ENCODE measurements around the gene TMC5.

Gene TMC5

DNA sequence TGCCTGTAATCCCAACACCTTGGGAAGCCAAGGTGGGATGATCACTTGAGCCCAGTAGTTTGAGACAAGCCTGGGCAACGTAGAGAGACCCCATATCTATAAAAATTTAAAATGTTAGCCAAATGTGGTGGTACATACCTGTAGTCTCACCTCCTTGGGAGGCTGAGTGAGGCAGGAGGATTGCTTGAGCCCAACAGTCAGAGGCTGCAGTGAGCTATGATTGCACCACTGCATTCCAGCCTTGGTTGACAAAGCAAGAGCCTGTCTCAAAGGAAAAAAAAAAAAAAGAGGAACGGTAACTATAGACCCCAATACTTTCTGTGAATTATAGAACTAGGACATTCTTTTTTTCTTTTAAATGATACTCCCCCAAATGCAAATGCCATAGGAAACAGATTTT lies 1.8 kb upstream of the TMC5 start:
- no peak overlapping the region for H3K4me3 Mint-ChIP-seq
- H3K4me1 Mint-ChIP-seq (ENCODE audit: low read depth in 2 of 2) = no peaks in the 10 kb centered on the region
- H3K27me3 Mint-ChIP-seq = peaks cover 38 to 50% of the 10 kb centered on the region in 2 donors
- no peak overlapping the region for H3K27ac Mint-ChIP-seq
- ATAC-seq (replicated peaks) = no peak
- no peaks in the 10 kb centered on the region for H3K9me3 Mint-ChIP-seq
- H3K36me3 Mint-ChIP-seq (ENCODE audit: insufficient read depth) = no peaks in the 10 kb centered on the region
- no peak for DNase-seq

DNA sequence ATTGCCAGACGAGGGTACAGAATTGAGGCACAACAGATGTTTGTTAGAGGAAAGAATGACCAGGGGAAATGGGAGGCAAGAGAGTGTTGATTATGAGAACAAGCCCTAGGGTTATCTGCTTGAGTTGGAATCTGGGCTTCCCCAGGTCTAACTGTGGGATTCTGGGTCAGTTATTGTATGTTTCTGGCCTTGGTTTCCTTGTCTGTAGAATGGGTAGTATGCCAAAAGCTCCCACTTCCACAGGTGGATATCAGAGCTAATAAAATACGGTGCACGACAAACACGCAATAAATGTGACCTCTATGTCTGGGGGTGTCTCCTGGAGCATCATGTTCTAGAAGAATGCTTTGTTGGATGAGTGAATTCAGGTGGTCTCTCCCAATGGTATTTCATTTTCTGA lies 517 bp downstream of the TMC5 start:
- Mint-ChIP-seq H3K9me3 (peaks cover 0 to 6% of the 10 kb centered on the region in 2 donors), H3K4me3 (no peak overlapping the region), H3K36me3 (ENCODE audit: insufficient read depth) (no peaks in the 10 kb centered on the region), H3K27me3 (peaks cover 24 to 27% of the 10 kb centered on the region in 2 donors), H3K27ac (no peak overlapping the region), H3K4me1 (ENCODE audit: low read depth in 2 of 2) (no peaks in the 10 kb centered on the region)
- no peak for ATAC-seq (replicated peaks)
- no peak for DNase-seq

DNA sequence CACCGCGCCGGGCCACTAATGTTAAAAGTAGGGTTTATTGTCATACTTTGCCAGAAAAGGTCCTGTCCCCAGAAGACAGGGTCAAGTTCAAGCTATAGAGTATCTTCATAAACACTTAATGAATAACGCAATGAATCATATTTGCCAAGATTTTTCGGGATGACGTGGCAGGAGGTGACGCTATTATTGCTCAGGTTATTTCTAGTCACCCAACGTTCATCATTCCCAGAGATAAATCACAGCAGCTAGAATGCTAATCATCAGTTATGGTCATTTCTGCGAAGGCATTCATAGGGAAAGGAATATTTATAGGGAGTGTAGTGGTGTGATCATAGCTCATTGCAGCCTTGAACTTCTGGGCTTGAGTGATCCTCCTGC lies 2.0 kb downstream of the TMC5 start:
- no peak overlapping the region for H3K27ac Mint-ChIP-seq
- no peak for DNase-seq
- H3K4me3 Mint-ChIP-seq = no peak overlapping the region
- H3K27me3 Mint-ChIP-seq = peaks cover 12 to 13% of the 10 kb centered on the region in 2 donors
- peaks cover 0 to 6% of the 10 kb centered on the region in 2 donors for H3K9me3 Mint-ChIP-seq
- no peak for ATAC-seq (replicated peaks)
- H3K36me3 Mint-ChIP-seq (ENCODE audit: insufficient read depth) = no peaks in the 10 kb centered on the region
- H3K4me1 Mint-ChIP-seq (ENCODE audit: low read depth in 2 of 2) = no peaks in the 10 kb centered on the region

DNA sequence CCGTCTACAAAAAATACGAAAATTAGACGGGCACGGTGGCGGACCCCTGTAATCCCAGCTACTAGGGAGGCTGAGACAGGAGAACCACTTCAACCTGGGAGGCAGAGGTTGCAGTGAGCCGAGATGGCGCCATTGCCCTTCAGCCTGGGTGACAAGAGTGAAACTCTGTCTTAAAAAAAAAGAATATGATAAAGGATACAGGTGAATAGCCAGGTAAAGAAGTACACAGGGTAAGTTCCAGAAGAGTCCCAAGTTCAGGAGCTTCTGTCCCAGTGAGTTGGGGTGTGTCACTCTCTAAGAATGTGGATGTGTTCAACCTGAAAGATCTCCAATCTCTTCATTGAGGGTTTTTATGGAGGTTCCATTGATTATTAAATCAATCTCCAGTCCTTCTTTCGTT lies 6.8 kb downstream of the TMC5 start:
- H3K4me1 Mint-ChIP-seq (ENCODE audit: low read depth in 2 of 2) = no peaks in the 10 kb centered on the region
- no peak overlapping the region for H3K4me3 Mint-ChIP-seq
- H3K36me3 Mint-ChIP-seq (ENCODE audit: insufficient read depth) = peaks cover 3% of the 10 kb centered on the region
- no peak overlapping the region for H3K27ac Mint-ChIP-seq
- H3K27me3 Mint-ChIP-seq = peaks cover 0 to 17% of the 10 kb centered on the region in 2 donors
- ATAC-seq (replicated peaks) (no peak), DNase-seq (no peak)
- peaks cover 0 to 6% of the 10 kb centered on the region in 2 donors for H3K9me3 Mint-ChIP-seq

DNA sequence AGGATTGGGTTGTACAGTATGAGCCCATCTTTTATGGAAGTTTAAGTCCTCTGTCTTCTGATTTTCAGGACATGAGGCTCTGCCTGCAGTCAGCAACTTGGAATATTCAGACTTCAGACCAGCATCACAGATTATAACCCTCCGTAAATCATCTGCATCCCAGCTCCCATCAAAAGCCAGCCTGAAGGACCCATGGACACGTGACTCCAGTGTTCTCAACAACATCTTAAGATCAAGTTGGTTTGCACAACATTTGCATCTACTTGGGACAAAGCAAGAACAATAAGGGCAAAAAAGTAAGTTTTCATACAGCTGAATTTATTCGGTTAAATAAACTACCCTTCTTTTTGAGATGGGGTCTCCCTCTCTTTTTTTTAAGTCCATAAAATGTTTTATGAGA lies 12.7 kb downstream of the TMC5 start:
- Mint-ChIP-seq H3K27ac (no peak overlapping the region), H3K9me3 (no peaks in the 10 kb centered on the region), H3K27me3 (peaks cover 1 to 27% of the 10 kb centered on the region in 2 donors), H3K4me1 (ENCODE audit: low read depth in 2 of 2) (no peaks in the 10 kb centered on the region), H3K4me3 (no peak overlapping the region), H3K36me3 (ENCODE audit: insufficient read depth) (peaks cover 3% of the 10 kb centered on the region)
- ATAC-seq (replicated peaks) (no peak), DNase-seq (no peak)

DNA sequence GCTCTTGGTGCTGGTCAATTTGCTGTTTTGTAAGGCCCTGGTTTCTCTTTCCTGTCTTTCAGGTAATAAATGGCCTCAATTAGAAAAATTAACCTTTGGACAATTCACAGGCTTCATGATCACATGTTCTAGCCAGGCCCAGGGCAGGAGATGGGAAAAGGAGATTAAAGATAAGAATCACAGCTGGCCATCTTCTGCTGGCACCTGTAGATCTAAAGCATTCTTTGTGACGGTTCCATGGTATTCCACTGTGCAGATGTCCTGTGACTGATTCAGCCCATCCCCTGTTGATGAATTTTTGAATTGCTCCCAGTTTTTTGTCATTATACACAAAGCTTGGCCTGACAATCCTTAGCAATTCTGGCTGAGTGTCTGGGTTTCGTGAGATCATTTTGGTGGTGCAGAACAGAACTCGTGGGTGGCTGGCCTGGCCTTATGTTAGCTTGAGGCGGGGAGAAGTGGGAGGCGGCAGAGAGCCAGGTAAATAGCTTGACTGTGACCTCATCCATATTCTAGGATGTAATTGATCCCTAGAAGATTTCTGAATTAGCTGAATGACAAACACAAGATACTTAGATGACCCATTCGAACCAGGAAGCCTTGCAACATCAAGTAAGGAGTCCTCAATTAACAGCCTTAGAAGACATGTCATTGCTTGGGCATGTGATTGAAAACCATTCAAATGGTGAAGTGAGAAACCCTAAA lies 14.1 kb downstream of the TMC5 start:
- H3K9me3 Mint-ChIP-seq = no peaks in the 10 kb centered on the region
- DNase-seq (no peak), ATAC-seq (replicated peaks) (no peak)
- peaks cover under 1% of the 10 kb centered on the region for H3K36me3 Mint-ChIP-seq (ENCODE audit: insufficient read depth)
- H3K4me3 Mint-ChIP-seq = no peak overlapping the region
- no peak overlapping the region for H3K27ac Mint-ChIP-seq
- H3K27me3 Mint-ChIP-seq = peaks cover 6 to 27% of the 10 kb centered on the region in 2 donors
- H3K4me1 Mint-ChIP-seq (ENCODE audit: low read depth in 2 of 2) = no peaks in the 10 kb centered on the region

DNA sequence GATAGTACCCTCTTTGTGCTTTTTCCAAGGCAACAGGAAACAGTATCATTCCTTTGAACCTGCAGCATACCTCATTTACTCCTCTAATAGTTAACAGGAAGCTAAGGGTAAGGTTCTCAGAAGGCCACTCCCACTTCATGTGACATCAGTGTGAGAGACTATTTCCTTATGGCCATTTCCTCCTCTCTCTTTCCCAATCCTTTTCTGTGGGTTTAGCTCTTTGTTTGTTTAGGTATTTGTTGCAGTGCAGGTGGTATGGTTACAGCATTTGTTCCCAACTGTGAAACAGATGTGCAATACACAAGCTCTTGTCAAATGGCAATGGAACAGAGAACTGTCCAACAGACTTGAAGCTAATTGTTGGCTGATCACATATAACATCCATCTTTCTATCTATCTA lies 14.7 kb downstream of the TMC5 start:
- no peaks in the 10 kb centered on the region for H3K4me1 Mint-ChIP-seq (ENCODE audit: low read depth in 2 of 2)
- no peaks in the 10 kb centered on the region for H3K9me3 Mint-ChIP-seq
- H3K36me3 Mint-ChIP-seq (ENCODE audit: insufficient read depth) = no peaks in the 10 kb centered on the region
- H3K27ac Mint-ChIP-seq = no peak overlapping the region
- peaks cover 7 to 24% of the 10 kb centered on the region in 2 donors for H3K27me3 Mint-ChIP-seq
- DNase-seq (no peak), ATAC-seq (replicated peaks) (no peak)
- no peak overlapping the region for H3K4me3 Mint-ChIP-seq

DNA sequence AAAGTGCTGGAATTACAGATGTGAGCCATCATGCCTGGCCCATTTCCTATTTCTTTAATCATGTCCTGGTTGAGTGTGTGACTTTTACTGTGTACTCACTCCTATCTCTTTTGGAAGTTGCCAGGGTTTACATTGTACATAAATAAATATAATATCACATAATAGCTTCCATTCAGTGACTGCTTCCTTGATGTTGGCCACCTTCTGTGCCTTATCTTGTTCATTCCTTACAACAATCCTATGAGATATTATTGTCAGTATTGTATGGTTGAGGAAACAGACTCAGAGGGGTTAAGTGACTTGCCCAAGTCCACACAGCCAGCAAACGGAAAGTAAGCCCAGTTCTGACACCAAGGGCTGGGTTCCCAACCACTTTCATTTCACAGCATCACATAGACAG lies 16.9 kb downstream of the TMC5 start:
- H3K27ac Mint-ChIP-seq = no peak overlapping the region
- ATAC-seq (replicated peaks) = no peak
- no peaks in the 10 kb centered on the region for H3K4me1 Mint-ChIP-seq (ENCODE audit: low read depth in 2 of 2)
- no peaks in the 10 kb centered on the region for H3K9me3 Mint-ChIP-seq
- H3K27me3 Mint-ChIP-seq = peaks cover 13 to 15% of the 10 kb centered on the region in 2 donors
- no peak overlapping the region for H3K4me3 Mint-ChIP-seq
- no peaks in the 10 kb centered on the region for H3K36me3 Mint-ChIP-seq (ENCODE audit: insufficient read depth)
- DNase-seq = no peak

DNA sequence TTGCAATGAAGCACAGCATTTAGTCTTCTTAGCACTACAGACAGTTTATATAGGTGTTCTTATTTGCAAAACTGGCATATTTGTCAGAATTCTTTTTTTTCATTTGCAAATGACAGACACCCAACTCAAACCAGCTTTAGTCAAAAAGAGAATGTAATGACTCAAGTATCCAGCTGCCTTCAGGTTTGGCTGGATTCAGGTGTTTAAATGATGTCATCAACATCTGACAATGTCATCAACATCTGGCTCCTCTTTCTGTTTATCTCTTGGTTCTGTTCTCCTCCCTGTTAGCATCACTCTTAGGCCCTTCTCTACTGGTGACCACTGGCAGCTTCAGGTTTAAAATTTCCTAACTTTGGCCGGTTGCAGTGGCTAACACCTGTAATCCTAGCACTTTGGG lies 18.9 kb downstream of the TMC5 start:
- H3K27ac Mint-ChIP-seq = no peak overlapping the region
- no peaks in the 10 kb centered on the region for H3K9me3 Mint-ChIP-seq
- no peaks in the 10 kb centered on the region for H3K4me1 Mint-ChIP-seq (ENCODE audit: low read depth in 2 of 2)
- DNase-seq = no peak
- ATAC-seq (replicated peaks) = no peak
- peaks cover 8 to 13% of the 10 kb centered on the region in 2 donors for H3K27me3 Mint-ChIP-seq
- H3K4me3 Mint-ChIP-seq = no peak overlapping the region
- H3K36me3 Mint-ChIP-seq (ENCODE audit: insufficient read depth) = no peaks in the 10 kb centered on the region

DNA sequence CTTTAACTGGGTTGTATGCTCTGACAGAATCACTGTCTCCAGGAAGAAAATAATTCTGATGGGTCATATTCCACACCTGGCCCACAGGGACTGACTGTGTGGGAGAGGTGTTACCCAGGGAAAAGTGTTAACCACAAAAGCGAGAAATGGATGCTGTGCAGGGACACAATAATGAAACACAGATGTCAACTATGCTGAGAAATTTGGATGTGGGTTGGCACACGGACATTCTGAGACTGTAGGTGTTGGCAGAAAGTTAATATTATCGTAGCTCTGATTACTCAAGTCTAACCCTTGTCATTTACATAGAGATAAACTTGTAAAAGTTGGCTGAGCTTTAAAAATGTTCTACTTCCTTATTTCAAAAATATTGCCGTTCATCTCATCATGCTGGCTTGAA lies 19.6 kb downstream of the TMC5 start:
- Mint-ChIP-seq H3K36me3 (ENCODE audit: insufficient read depth) (no peaks in the 10 kb centered on the region), H3K27ac (no peak overlapping the region), H3K4me1 (ENCODE audit: low read depth in 2 of 2) (no peaks in the 10 kb centered on the region), H3K9me3 (no peaks in the 10 kb centered on the region), H3K4me3 (no peak overlapping the region), H3K27me3 (peaks cover 8 to 13% of the 10 kb centered on the region in 2 donors)
- DNase-seq (no peak), ATAC-seq (replicated peaks) (no peak)

DNA sequence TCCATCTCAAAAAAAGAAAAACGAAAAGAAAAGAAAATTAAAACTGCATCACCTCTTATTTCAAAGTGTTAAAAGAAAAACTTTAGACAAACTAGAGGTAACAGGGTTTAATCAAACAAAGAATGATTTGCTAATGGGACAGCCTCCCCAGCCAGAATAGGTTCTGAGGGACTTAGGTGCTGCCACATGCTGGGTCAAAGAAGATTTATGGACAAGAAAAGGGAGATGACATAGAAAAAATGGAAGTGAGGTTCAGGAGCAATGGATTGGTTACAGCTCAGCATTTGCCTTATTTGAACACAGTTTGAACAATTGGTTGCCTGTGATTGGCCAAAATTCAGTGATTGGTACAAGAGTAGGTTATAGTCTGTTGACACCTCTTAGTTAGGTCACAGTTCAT lies 21.1 kb downstream of the TMC5 start:
- Mint-ChIP-seq H3K36me3 (ENCODE audit: insufficient read depth) (no peaks in the 10 kb centered on the region), H3K27ac (no peak overlapping the region), H3K4me3 (no peak overlapping the region), H3K4me1 (ENCODE audit: low read depth in 2 of 2) (no peaks in the 10 kb centered on the region), H3K9me3 (no peaks in the 10 kb centered on the region), H3K27me3 (peaks cover 18 to 20% of the 10 kb centered on the region in 2 donors)
- no peak for ATAC-seq (replicated peaks)
- DNase-seq = no peak

DNA sequence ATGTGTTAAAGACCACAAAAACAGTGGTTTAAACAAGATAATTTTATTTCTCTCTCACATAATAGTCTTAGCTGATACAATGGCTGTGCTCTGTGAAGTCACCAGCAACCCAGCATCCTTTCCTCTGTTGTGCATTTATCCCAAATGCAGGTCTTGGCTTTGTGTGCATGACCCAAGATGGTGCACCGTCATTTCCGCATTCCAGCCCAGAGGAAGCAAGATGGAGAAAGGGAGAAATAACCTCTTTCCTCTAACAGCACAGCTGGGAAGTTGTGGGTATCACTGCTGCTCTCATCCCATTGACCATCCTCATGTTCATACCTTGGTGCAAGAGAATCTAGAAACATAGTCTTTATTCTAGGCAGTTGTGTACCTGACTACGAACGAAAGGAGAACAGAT lies 21.8 kb downstream of the TMC5 start:
- Mint-ChIP-seq H3K4me1 (ENCODE audit: low read depth in 2 of 2) (no peaks in the 10 kb centered on the region), H3K9me3 (no peaks in the 10 kb centered on the region), H3K4me3 (no peak overlapping the region), H3K36me3 (ENCODE audit: insufficient read depth) (no peaks in the 10 kb centered on the region), H3K27ac (no peak overlapping the region), H3K27me3 (peaks cover 20 to 24% of the 10 kb centered on the region in 2 donors)
- ATAC-seq (replicated peaks) (no peak), DNase-seq (no peak)

DNA sequence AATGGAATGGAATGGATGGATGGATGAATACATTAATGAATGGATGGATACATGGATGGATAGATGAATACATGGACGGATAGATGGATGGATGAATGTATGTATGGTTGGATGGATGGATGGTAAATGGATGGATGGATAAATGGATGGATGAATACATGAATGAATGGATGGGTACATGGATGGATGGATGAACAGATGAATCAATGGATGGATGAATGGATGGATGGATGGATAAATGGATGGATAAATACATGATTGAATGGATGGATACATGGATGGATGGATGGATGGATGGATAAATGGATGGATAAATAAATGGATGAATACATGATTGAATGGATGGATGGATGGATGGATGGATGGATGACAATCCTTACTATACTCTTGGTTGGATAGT lies 26.0 kb downstream of the TMC5 start:
- ATAC-seq (replicated peaks) (no peak), DNase-seq (no peak)
- Mint-ChIP-seq H3K9me3 (no peaks in the 10 kb centered on the region), H3K27me3 (peaks cover 14 to 28% of the 10 kb centered on the region in 2 donors), H3K4me1 (ENCODE audit: low read depth in 2 of 2) (no peaks in the 10 kb centered on the region), H3K36me3 (ENCODE audit: insufficient read depth) (no peaks in the 10 kb centered on the region), H3K27ac (no peak overlapping the region), H3K4me3 (no peak overlapping the region)

DNA sequence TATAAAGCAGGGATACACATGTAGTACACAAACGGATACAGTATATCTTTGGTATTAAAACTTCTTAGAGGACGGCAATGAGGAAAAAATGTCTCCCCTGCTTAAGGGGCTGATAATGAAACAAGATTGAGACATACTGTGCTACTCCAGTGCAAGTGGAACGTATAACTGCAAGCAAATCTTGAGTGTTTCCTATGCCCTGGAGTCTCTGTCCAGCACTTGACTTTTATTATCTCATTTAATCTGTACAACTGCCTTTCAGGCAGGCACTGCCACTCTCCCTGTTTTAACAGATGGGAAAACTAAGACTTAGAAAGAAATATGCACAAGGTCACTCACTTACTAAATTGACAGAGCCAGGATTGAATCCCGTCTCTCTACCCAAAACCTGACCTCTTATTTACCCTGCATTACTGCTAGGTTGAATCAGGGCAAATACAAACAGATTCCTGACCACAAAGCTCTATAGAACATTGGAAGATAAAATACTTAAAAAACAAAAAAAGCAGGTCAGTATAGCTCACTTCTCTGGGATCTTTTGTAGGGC lies 28.7 kb downstream of the TMC5 start:
- no peak overlapping the region for H3K27ac Mint-ChIP-seq
- H3K4me3 Mint-ChIP-seq = no peak overlapping the region
- no peaks in the 10 kb centered on the region for H3K4me1 Mint-ChIP-seq (ENCODE audit: low read depth in 2 of 2)
- no peaks in the 10 kb centered on the region for H3K9me3 Mint-ChIP-seq
- peaks cover 33 to 50% of the 10 kb centered on the region in 2 donors for H3K27me3 Mint-ChIP-seq
- no peak for DNase-seq
- no peaks in the 10 kb centered on the region for H3K36me3 Mint-ChIP-seq (ENCODE audit: insufficient read depth)
- no peak for ATAC-seq (replicated peaks)
